ENCODE data around the gene RBBP9. TPM values are rescaled to one million over a fixed set of nuclear protein-coding genes. Genes with fewer than 3 reads are reported as not detected.
A peak's percentile ranks its signal among the peaks of the same experiment; 100 is the strongest.

The RBBP9 gene
- total and polyA plus RNA-seq, 10 donors, result 2.8 to 13.4 (median 10.2) TPM

DNA sequence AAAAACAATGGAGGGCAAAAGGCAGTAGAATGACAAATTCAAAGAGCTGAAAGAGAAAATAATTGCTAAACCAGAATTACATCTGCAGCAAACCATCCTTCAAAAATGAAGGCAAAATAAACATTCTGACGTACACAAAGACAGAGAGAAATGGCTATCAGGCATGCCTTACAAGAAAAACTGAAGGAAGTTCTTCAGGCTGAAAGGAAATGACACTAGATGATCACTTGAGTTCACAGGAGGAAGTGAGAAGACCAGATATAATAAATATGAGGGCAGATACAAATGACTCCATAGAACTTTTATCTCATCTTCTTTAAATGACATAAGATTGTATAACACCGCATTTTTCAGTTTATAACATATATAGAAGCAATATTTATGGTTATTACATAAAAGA lies 60.2 kb downstream of the RBBP9 start:
- H3K9me3 ChIP-seq, result no peaks in the 10 kb centered on the region
- no peaks in the 10 kb centered on the region for H3K27me3 ChIP-seq (replicated peaks in 1 of 7)
- H3K27ac ChIP-seq, result peak overlapping the region in 2 of 8 donors; percentile 10 to 27
- no peaks in the 10 kb centered on the region for H3K4me1 ChIP-seq
- no peak for DNase-seq
- no peak overlapping the region for H3K4me3 ChIP-seq
- TF ChIP-seq POLR2A (IDR thresholded peaks at IDR 0.05) (no peak), POLR2AphosphoS5 (IDR thresholded peaks at IDR 0.05) (no peak)
- TF ChIP-seq, protein P1, sequence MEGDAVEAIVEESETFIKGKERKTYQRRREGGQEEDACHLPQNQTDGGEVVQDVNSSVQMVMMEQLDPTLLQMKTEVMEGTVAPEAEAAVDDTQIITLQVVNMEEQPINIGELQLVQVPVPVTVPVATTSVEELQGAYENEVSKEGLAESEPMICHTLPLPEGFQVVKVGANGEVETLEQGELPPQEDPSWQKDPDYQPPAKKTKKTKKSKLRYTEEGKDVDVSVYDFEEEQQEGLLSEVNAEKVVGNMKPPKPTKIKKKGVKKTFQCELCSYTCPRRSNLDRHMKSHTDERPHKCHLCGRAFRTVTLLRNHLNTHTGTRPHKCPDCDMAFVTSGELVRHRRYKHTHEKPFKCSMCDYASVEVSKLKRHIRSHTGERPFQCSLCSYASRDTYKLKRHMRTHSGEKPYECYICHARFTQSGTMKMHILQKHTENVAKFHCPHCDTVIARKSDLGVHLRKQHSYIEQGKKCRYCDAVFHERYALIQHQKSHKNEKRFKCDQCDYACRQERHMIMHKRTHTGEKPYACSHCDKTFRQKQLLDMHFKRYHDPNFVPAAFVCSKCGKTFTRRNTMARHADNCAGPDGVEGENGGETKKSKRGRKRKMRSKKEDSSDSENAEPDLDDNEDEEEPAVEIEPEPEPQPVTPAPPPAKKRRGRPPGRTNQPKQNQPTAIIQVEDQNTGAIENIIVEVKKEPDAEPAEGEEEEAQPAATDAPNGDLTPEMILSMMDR (IDR thresholded peaks at IDR 0.05 in 8 of 11, conservative IDR thresholded peaks at IDR 0.05 in 3 of 11), result no peak
- 67 to 78% (median 72%) methylated on average over 2 of the region's 2 CpGs for WGBS, 5 donors
- intact Hi-C loops (cut with DNase I; ENCODE audit: low total_unique reads), result no loop called here
- peaks cover 0 to 6% (median 0%) of the 10 kb centered on the region in 6 donors for H3K36me3 ChIP-seq

Small RNA genes within 50 kb of the gene (microRNA-seq; reads per million reads assigned to microRNA genes)
- 0.57 to 1.8 (median 1.1) reads per million in 3 donors for gene MIR3192

Small RNA genes within 50 kb of the gene (small RNA-seq; reads per million reads assigned to genes)
- gene MIR3192, result 0 reads per million in 4 donors

Other genes with a start within 250 kb of the RBBP9 start
- gene ZNF133, start 208.7 kb downstream of the RBBP9 start, total RNA-seq, result 10 to 100 TPM in 6 of 7 donors, 1 to 10 TPM in 1; 9.5 to 16.9 (median 15.0) TPM
- 10 to 100 TPM in 2 of 3 donors, 1 to 10 TPM in 1; 8.7 to 15.6 (median 12.2) TPM for gene ZNF133, start 208.7 kb downstream of the RBBP9 start, polyA plus RNA-seq
- gene DZANK1, start 30.2 kb downstream of the RBBP9 start, total RNA-seq, result 1 to 10 TPM; 1.4 to 4.1 (median 2.8) TPM
- 1 to 10 TPM; 1.5 to 2.2 (median 2.0) TPM for gene DZANK1, start 30.2 kb downstream of the RBBP9 start, polyA plus RNA-seq
- 10 to 100 TPM in 1 of 7 donors, 1 to 10 TPM in 6; 6.9 to 12.0 (median 7.4) TPM for gene POLR3F, start 29.8 kb downstream of the RBBP9 start, total RNA-seq
- 1 to 10 TPM; 6.7 to 9.5 (median 8.2) TPM for gene POLR3F, start 29.8 kb downstream of the RBBP9 start, polyA plus RNA-seq
- 10 to 100 TPM; 42.8 to 67.5 (median 56.9) TPM for gene SEC23B, start 10.7 kb upstream of the RBBP9 start, total RNA-seq
- gene SEC23B, start 10.7 kb upstream of the RBBP9 start, polyA plus RNA-seq, result 10 to 100 TPM in 2 of 3 donors, 1 to 10 TPM in 1; 7.2 to 16.1 (median 10.0) TPM
- 100 to 1,000 TPM in 1 of 7 donors, 10 to 100 TPM in 6; 36.5 to 104 (median 47.7) TPM for gene SMIM26, start 70.2 kb upstream of the RBBP9 start, total RNA-seq
- 100 to 1,000 TPM; 116 to 127 (median 126) TPM for gene SMIM26, start 70.2 kb upstream of the RBBP9 start, polyA plus RNA-seq
- 10 to 100 TPM; 18.3 to 29.7 (median 24.6) TPM for gene DTD1, start 90.8 kb upstream of the RBBP9 start, total RNA-seq
- gene DTD1, start 90.8 kb upstream of the RBBP9 start, polyA plus RNA-seq, result 10 to 100 TPM; 17.4 to 22.8 (median 21.8) TPM